Measurements from ENCODE around the gene ZRANB3.
"Not testable (repeated sequence)": the region's sequence is repeated elsewhere in the genome, so short reads cannot be mapped to it uniquely, and the experiment has no call there.

ZRANB3 gene

DNA sequence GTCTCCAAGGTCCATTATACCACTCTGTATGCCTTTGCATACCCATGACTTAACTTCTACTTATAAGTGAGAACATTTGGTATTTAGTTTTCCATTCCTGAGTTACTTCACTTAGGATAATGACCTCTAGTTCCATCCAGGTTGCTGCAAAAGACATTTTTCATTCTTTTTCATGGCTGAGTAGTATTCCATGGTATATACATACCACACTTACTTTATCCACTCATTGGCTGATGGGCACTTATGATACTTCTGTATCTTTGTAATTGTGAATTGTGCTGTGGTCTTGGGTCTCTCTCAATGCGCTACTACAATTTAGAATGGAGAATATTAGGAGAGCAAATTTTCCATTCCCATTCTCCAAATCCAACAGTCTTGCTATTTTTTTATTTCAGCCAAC, 76.4 kb downstream of the ZRANB3 start:
- no peak overlapping the region for H3K27ac Mint-ChIP-seq
- no peaks in the 10 kb centered on the region for H3K27me3 Mint-ChIP-seq
- H3K36me3 Mint-ChIP-seq, result peaks cover 5% of the 10 kb centered on the region
- DNase-seq, result no peak
- H3K4me1 Mint-ChIP-seq, result no peaks in the 10 kb centered on the region
- H3K4me3 Mint-ChIP-seq, result no peak overlapping the region
- H3K9me3 Mint-ChIP-seq, result peaks cover 34% of the 10 kb centered on the region
- CTCF ChIA-PET, result no interaction called here

DNA sequence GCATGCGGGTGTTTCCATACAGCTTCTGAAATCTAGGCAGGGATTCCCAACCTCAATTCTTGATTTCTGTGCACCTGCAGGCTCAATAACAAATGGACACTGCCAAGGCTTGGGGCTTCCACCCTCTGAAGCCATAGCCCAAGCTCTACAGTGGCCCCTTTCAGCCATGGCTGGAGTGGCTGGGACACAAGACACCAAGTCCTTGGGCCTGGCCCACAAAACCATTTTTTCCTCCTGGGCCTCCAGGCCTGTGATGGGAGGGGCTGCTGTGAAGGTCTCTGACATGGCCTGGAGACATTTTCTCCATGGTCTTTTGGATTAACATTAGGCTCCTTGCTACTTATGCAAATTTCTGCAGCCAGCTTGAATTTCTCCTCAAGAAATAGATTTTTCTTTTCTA, 78.0 kb downstream of the ZRANB3 start:
- H3K4me3 Mint-ChIP-seq, DNase-seq, H3K36me3 Mint-ChIP-seq, CTCF ChIA-PET, H3K4me1 Mint-ChIP-seq, H3K27me3 Mint-ChIP-seq, H3K27ac Mint-ChIP-seq: not testable (repeated sequence)
- peaks cover 34% of the 10 kb centered on the region for H3K9me3 Mint-ChIP-seq

DNA sequence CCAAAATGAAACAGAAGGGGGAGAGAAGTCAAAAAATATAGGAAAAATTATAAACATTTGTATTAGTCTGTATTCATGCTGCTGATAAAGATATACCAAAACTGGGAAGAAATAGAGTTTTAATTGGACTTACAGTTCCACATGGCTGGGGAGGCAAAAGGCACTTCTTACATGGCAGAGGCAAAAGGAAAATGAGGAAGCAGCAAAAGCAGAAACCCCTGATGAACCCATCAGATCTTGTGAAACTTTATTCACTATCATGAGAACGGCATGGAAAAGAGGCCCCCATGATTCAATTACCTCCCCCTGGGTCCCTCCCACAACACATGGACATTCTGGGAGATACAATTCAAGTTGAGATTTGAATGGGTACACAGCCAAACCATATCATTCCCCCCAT, 79.1 kb downstream of the ZRANB3 start:
- no peaks in the 10 kb centered on the region for H3K27me3 Mint-ChIP-seq
- no peaks in the 10 kb centered on the region for H3K4me1 Mint-ChIP-seq
- no peak overlapping the region for H3K4me3 Mint-ChIP-seq
- no peak for DNase-seq
- H3K27ac Mint-ChIP-seq, result no peak overlapping the region
- H3K36me3 Mint-ChIP-seq, result peaks cover 5% of the 10 kb centered on the region
- H3K9me3 Mint-ChIP-seq, result peaks cover 34% of the 10 kb centered on the region
- CTCF ChIA-PET, result no interaction called here

DNA sequence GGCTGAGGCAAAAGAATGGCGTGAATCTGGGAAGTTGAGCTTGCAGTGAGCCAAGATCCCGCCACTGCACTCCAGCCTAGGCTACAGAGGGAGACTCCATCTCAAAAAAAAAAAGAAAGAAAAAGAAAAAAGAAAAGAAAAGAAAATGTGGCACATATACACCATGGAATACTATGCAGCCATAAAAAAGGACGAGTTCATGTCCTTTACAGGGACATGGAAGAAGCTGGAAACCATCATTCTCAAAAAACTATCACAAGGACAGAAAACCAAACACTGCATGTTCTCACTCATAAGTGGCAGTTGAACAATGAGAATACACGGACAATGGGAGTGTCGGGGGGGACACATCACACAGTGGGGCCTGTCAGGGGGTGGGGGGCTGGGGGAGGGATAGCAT, 88.0 kb downstream of the ZRANB3 start:
- H3K4me3 Mint-ChIP-seq, H3K27me3 Mint-ChIP-seq, H3K4me1 Mint-ChIP-seq, H3K36me3 Mint-ChIP-seq, DNase-seq, H3K9me3 Mint-ChIP-seq, H3K27ac Mint-ChIP-seq: not testable (repeated sequence)
- CTCF ChIA-PET, result interaction anchor here (0.7 kb wide), 1 partner anchor 529 kb away, joined by 3 read pairs; no protein-coding TSS in a partner anchor

DNA sequence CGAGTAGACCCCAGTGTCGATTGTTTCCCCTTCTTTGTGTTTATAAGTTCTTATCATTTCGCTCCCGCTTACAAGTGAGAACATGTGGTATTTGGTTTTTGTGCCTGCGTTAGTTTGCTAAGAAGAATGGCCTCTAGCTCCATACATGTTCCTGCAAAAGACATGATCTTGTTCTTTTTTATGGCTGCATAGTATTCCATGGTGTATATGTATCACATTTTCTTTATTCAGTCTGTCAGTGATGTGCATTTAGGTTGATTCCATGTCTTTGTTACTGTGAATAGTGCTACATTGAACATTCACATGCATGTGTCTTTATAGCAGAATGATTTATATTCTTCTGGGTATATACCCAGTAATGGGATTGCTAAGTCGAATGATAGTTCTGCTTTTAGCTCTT, 95.9 kb downstream of the ZRANB3 start:
- H3K27me3 Mint-ChIP-seq, H3K27ac Mint-ChIP-seq, H3K9me3 Mint-ChIP-seq, H3K36me3 Mint-ChIP-seq, H3K4me3 Mint-ChIP-seq, H3K4me1 Mint-ChIP-seq, CTCF ChIA-PET, DNase-seq: not testable (repeated sequence)

DNA sequence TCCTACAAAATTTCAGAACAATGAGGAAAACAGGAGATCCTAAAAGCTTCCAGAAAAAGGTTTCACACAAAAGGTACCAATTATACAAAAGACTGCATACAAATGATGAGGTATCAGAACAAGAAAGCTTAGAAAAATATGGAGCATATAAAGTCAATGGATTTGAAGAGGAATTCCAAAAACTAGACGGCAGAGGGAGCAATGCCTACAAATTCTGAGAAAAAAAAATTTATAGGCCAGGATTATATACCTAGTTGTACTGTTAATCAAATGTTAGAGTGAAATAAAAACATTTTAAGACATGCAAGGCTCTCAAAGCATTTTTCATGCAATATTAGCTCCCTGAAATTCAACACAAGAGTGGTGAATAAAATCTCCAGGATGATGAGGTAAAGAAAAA, 106.2 kb downstream of the ZRANB3 start:
- no peak overlapping the region for H3K27ac Mint-ChIP-seq
- H3K27me3 Mint-ChIP-seq, result no peaks in the 10 kb centered on the region
- peaks cover 2% of the 10 kb centered on the region for H3K36me3 Mint-ChIP-seq
- DNase-seq, result no peak
- no peaks in the 10 kb centered on the region for H3K4me1 Mint-ChIP-seq
- CTCF ChIA-PET, result no interaction called here
- no peak overlapping the region for H3K4me3 Mint-ChIP-seq
- peaks cover 10% of the 10 kb centered on the region for H3K9me3 Mint-ChIP-seq

DNA sequence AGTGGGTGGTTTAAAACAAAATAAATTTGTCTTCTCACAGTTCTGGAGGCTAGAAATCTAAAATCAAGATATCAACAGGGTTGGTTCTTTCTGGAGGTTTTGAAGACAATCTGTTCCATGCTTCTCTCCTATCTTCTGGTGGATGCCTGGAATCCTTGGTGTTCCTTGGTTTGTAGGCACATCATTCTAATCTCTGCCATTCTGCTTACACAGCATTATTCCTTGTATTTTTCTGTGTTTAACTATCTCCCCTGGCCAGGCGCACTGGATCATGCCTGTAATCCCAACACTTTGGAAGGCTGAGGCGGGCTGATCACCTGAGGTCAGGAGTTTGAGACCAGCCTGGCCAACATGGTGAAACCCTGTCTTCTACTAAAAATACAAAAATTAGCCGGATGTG, 108.1 kb downstream of the ZRANB3 start:
- Mint-ChIP-seq H3K36me3 (peaks cover 2% of the 10 kb centered on the region), H3K9me3 (peaks cover 6% of the 10 kb centered on the region), H3K4me3 (no peak overlapping the region), H3K4me1 (no peaks in the 10 kb centered on the region), H3K27me3 (no peaks in the 10 kb centered on the region), H3K27ac (no peak overlapping the region)
- DNase-seq, result no peak
- CTCF ChIA-PET, result interaction anchor here (1.3 kb wide), 1 partner anchor 287 kb away, joined by 4 read pairs; no protein-coding TSS in a partner anchor

DNA sequence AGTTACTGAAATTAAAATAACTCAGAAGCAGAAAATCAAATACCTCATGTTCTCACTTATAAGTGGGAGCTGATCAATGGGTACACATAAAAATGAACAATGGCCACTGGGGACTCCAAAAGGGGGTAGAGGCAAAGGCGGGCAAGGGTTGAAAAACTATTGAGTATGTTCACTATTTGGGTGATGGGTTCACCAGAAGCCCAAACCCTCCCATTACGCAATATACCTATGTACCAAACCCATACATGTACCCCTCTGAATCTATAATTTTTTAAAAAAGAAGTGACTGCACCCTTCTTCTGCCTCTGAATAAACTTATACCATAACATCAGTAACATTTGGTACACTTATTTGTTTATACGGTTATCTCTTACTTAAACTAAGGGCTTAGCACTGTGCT, 119.4 kb downstream of the ZRANB3 start:
- CTCF ChIA-PET, result no interaction called here
- H3K4me3 Mint-ChIP-seq, result no peak overlapping the region

DNA sequence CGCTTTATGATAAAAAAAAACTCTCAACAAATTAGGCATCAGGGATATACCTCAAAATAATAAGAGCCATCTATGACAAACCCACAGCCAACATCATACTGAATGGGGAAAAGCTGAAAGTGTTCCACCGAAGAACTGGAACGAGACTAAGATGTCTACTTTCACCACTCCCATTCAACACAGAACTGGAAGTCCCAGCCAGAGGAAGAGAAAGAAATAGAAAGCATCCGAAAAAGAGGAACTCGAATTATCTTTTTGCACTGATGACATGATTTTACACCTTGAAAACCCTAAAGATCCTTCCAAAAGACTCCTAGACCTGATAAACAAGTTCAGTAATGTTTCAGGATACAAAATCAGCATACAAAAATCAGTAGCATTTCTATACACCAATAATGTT, 121.6 kb downstream of the ZRANB3 start:
- H3K4me3 Mint-ChIP-seq, result no peak overlapping the region
- CTCF ChIA-PET, result no interaction called here
- H3K27me3 Mint-ChIP-seq, result no peaks in the 10 kb centered on the region
- DNase-seq, result no peak
- no peaks in the 10 kb centered on the region for H3K36me3 Mint-ChIP-seq
- no peaks in the 10 kb centered on the region for H3K4me1 Mint-ChIP-seq
- no peak overlapping the region for H3K27ac Mint-ChIP-seq
- peaks cover 14% of the 10 kb centered on the region for H3K9me3 Mint-ChIP-seq

More for the DNA sequence above, 119.4 kb downstream of the ZRANB3 start:
- no peak for DNase-seq
- Mint-ChIP-seq H3K36me3 (no peaks in the 10 kb centered on the region), H3K9me3 (no peaks in the 10 kb centered on the region), H3K27me3 (no peaks in the 10 kb centered on the region), H3K4me1 (no peaks in the 10 kb centered on the region), H3K27ac (no peak overlapping the region)

DNA sequence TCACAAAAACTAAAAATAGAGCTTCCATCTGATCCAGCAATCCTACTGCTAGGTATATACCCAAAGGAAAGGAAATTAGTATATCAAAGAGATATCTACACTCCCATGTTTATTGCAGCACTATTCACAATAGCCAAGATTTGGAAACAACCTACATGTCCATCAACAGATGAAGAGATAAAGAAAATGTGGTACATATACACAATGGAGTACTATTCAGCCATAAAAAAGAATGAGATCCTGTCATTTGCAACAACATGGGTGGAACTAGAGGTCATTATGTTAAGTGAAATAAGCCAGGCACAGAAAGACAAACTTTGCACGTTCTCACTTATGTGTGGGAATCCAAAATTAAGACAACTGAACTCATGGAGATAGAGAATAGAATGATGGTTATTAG, 134.8 kb downstream of the ZRANB3 start:
- H3K4me3 Mint-ChIP-seq, DNase-seq, H3K9me3 Mint-ChIP-seq, H3K36me3 Mint-ChIP-seq, H3K4me1 Mint-ChIP-seq, H3K27ac Mint-ChIP-seq, H3K27me3 Mint-ChIP-seq, CTCF ChIA-PET: not testable (repeated sequence)

DNA sequence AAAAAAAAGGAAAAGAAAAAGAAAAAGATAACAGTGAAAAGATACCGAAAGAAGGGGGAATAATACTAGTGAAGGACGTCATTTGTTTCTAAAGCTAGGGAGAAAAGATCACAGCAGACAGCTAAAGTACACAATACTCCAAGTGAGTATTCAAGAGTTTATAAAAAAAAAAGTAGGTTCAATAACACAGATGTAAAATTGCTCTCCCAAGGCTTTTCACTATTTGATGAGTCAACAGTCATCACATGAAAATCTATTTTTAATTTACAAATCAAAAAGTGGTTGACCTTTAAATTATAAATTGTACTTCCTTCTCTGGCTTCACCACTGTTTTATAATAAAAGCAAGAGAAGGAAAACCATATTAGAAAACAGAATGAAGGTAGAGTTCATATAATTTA, 144.0 kb downstream of the ZRANB3 start:
- Mint-ChIP-seq H3K9me3 (peaks cover 4% of the 10 kb centered on the region), H3K27ac (no peak overlapping the region), H3K4me1 (no peaks in the 10 kb centered on the region), H3K4me3 (no peak overlapping the region), H3K27me3 (no peaks in the 10 kb centered on the region), H3K36me3 (no peaks in the 10 kb centered on the region)
- DNase-seq, result no peak
- CTCF ChIA-PET, result no interaction called here

DNA sequence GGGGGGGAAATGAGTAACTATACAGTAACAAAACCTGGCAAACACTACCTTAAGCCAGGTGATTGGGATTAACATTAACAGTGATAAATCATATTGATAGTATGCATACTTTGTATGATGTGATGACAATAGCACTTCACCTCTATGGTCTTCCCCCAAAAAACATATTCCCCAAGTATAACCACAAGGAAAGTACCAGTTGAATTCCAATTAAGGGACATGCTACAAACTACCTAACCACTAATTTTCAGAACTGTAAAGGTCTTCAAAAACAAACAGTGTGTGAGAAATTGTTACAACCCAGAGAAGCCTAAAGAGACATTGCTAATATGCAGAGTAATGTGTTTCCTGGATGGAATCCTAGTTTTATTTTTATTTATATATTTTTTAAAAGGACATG, 152.4 kb downstream of the ZRANB3 start:
- CTCF ChIA-PET, result no interaction called here
- H3K27ac Mint-ChIP-seq, result no peak overlapping the region
- no peak overlapping the region for H3K4me3 Mint-ChIP-seq
- peaks cover 2% of the 10 kb centered on the region for H3K36me3 Mint-ChIP-seq
- H3K9me3 Mint-ChIP-seq, result peaks cover 11% of the 10 kb centered on the region
- H3K27me3 Mint-ChIP-seq, result no peaks in the 10 kb centered on the region
- no peaks in the 10 kb centered on the region for H3K4me1 Mint-ChIP-seq
- no peak for DNase-seq

DNA sequence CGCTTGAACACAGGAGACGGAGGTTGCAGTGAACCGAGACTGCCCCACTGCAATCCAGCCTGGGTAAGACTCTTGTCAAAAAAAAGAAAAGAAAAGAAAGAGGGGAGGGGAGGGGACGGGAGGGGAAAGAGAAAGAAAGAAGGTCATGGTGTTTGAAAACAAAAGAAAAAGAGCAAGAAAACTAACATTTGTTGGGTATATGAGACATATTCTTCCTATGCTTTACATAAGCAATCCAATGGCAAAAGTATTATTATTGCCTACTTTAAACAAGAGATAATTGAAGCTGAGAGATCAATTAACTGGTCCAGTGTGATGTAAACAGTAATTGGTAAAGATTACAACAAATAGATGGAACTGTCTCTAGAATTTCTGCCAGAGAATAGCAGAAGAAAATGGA, 157.3 kb downstream of the ZRANB3 start:
- Mint-ChIP-seq H3K4me3 (no peak overlapping the region), H3K27ac (no peak overlapping the region), H3K36me3 (no peaks in the 10 kb centered on the region), H3K4me1 (no peaks in the 10 kb centered on the region), H3K27me3 (no peaks in the 10 kb centered on the region), H3K9me3 (peaks cover 5% of the 10 kb centered on the region)
- no peak for DNase-seq
- CTCF ChIA-PET, result no interaction called here

DNA sequence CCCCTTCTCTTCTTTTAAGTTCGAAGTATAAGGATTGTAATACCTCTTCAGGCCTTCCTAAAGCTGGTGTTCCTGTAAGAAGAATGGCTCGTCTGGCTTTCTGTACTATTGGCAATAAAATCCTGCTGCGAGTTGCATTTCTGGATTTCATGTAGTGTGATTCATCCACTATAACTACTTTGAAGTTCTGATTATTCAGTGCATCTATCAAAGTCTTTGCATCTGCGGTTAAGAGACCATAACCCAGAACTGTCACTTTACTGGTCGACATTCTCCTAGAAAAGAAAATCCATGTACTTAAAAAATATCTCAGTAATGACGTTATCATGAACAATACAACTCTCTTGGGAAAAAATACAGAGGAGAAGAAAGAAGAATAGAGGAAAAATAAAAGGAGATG, 181.1 kb downstream of the ZRANB3 start:
- Mint-ChIP-seq H3K4me1 (no peaks in the 10 kb centered on the region), H3K27ac (no peak overlapping the region), H3K9me3 (peaks cover 22% of the 10 kb centered on the region), H3K27me3 (no peaks in the 10 kb centered on the region), H3K36me3 (peaks cover 9% of the 10 kb centered on the region), H3K4me3 (no peak overlapping the region)
- CTCF ChIA-PET, result no interaction called here
- no peak for DNase-seq

DNA sequence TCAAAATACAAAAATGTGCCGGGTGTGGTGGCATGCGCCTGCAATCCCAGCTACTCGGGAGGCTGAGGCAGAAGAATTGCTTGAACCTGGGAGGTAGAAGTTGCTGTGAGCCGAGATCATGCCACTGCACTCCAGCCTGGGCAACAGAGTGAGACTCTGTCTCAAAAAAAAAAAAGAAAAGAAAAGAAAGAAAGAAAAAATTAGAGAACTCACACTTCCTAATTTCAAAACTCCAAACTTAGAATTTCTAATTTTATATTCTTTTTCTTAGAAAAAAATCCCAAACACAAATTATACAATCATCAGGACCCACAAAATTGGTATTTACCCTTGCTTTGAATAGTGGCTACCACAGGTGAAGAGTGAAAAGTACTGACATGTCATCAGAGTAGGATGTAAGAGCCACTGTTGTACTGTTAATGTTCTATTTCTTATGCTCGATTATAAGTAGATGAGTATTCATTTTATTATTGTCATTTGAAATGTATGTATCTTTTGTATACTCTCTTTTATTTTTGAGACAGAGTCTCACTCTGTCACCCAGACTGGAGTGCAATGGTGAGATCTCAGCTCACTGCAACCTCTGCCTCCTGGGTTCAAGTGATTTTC, 182.8 kb downstream of the ZRANB3 start:
- H3K4me3 Mint-ChIP-seq, DNase-seq, H3K27me3 Mint-ChIP-seq, CTCF ChIA-PET, H3K36me3 Mint-ChIP-seq, H3K4me1 Mint-ChIP-seq, H3K27ac Mint-ChIP-seq: not testable (repeated sequence)
- peaks cover 22% of the 10 kb centered on the region for H3K9me3 Mint-ChIP-seq

DNA sequence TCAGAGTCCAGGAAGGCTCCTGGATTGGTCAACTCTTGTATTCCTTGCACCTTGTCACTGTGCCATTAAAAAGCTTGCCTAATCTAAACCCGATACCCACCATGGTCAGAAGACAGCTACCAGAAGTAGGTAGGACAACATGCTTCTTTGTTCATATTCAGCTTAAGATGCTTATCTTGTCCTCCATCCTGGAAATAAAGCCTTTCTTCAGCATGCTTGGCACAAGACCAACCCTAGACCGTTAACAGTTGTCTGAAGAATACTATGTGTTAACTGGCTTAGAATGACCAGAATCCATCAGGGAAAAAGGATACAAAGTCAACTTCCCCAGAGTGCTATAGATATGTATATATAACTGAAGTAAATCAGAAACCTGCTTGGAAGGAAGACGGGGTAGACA, 193.9 kb downstream of the ZRANB3 start:
- H3K36me3 Mint-ChIP-seq, result no peaks in the 10 kb centered on the region
- CTCF ChIA-PET, result no interaction called here
- H3K27ac Mint-ChIP-seq, result no peak overlapping the region
- H3K27me3 Mint-ChIP-seq, result no peaks in the 10 kb centered on the region
- no peak overlapping the region for H3K4me3 Mint-ChIP-seq
- peaks cover 7% of the 10 kb centered on the region for H3K9me3 Mint-ChIP-seq
- DNase-seq, result no peak
- H3K4me1 Mint-ChIP-seq, result no peaks in the 10 kb centered on the region

Data from activated naive CD4-positive, alpha-beta T cell treated with anti-CD3 and anti-CD28 coated beads, Interleukin-2, amount 10 ng/mL, durations not matched to agents 7 days and 5 days (primary cell).